GM18951 (cell line): ENCODE data around the gene DOP1A.

ENCODE experiments used
- POLR2A ChIP-seq: IDR thresholded peaks from 4 replicates; pipeline ENCODE4 v1.6.1; 2011; ENCODE audit warnings: mild to moderate bottlenecking; ENCODE audit not compliant: insufficient read length, insufficient read depth; ENCODE audit errors: extremely low read depth
- in situ Hi-C: fragments of 300-500 bp; cut with MboI; formaldehyde crosslinking; loops from one replicate; pipeline ENCODE4 v1.12.0; 2022; ENCODE audit warnings: low sequenced_read_pairs, mixed read lengths, inconsistent platforms; ENCODE audit not compliant: unreplicated experiment

DOP1A gene

GRCh38 chr6:83067448-83068439 lies at the start of gene DOP1A:
Gene DOP1A, plus strand, starts transcription at chr6:83067671. Its CDS starts 29,307 bp downstream, at chr6:83096978.
- peak; percentile 74 for TF ChIP-seq POLR2A
- in situ Hi-C loops, result loop anchor here (10.0 kb wide), 1 partner anchor 457 kb away; no protein-coding TSS in a partner anchor

- TF ChIP-seq POLR2A, result no peak
- in situ Hi-C loops, result no loop called here
Measured at GRCh38 chr6:83019741-83020140, 47.7 kb upstream of the DOP1A start.

GRCh38 chr6:83031689-83032088 lies 35.8 kb upstream of the DOP1A start:
- no peak for TF ChIP-seq POLR2A
- in situ Hi-C loops, result no loop called here

- in situ Hi-C loops, result no loop called here
- no peak for TF ChIP-seq POLR2A
Measured at GRCh38 chr6:83038246-83038645, 29.2 kb upstream of the DOP1A start.

- no peak for TF ChIP-seq POLR2A
- in situ Hi-C loops, result no loop called here
Measured at GRCh38 chr6:83042467-83043053, 24.9 kb upstream of the DOP1A start.

GRCh38 chr6:83044091-83044768 lies 23.2 kb upstream of the DOP1A start:
- TF ChIP-seq POLR2A, result no peak
- in situ Hi-C loops, result no loop called here

GRCh38 chr6:83047065-83047754 lies 20.3 kb upstream of the DOP1A start:
- in situ Hi-C loops, result no loop called here
- no peak for TF ChIP-seq POLR2A

GRCh38 chr6:83051377-83052172 lies 15.9 kb upstream of the DOP1A start:
- no peak for TF ChIP-seq POLR2A

GRCh38 chr6:83053678-83054077 lies 13.8 kb upstream of the DOP1A start:
- TF ChIP-seq POLR2A, result no peak
- in situ Hi-C loops, result loop anchor here (10.0 kb wide), 1 partner anchor 779 kb away; no protein-coding TSS in a partner anchor

More at GRCh38 chr6:83051377-83052172, 15.9 kb upstream of the DOP1A start:
- in situ Hi-C loops, result loop anchor here (10.0 kb wide), 1 partner anchor 777 kb away; no protein-coding TSS in a partner anchor

GRCh38 chr6:83055366-83055964 lies 12.0 kb upstream of the DOP1A start:
- in situ Hi-C loops, result loop anchor here (10.0 kb wide), 1 partner anchor 781 kb away; no protein-coding TSS in a partner anchor

GRCh38 chr6:83057705-83058321 lies 9.7 kb upstream of the DOP1A start:
- in situ Hi-C loops, result loop anchor here (10.0 kb wide), 1 partner anchor 783 kb away; no protein-coding TSS in a partner anchor

More at GRCh38 chr6:83055366-83055964, 12.0 kb upstream of the DOP1A start:
- no peak for TF ChIP-seq POLR2A

More at GRCh38 chr6:83057705-83058321, 9.7 kb upstream of the DOP1A start:
- no peak for TF ChIP-seq POLR2A
